HG03060 (cell line): ENCODE data around the gene TMEM140.
"Not testable (repeated sequence)": the region's sequence is repeated elsewhere in the genome, so short reads cannot be mapped to it uniquely, and the experiment has no call there.

Experiments used
- ATAC-seq: cut with Tn5 transposase; IDR thresholded peaks from one replicate; pipeline ENCODE4 v1.9.1; 2021; ENCODE audit warnings: low read depth, moderate number of reproducible peaks; ENCODE audit not compliant: unreplicated experiment

TMEM140 gene

GRCh38 chr7:135147899-135148721 lies at the start of gene TMEM140:
TSS of gene TMEM140 (plus strand) at chr7:135148072. CDS start at chr7:135164442, 16,370 bp downstream.
- peak; percentile 39 for ATAC-seq

GRCh38 chr7:135098391-135098790 lies 49.5 kb upstream of the TMEM140 start:
- ATAC-seq: no peak

- ATAC-seq: no peak
These were observed 47.0 kb upstream of the TMEM140 start for GRCh38 chr7:135100856-135101255.

GRCh38 chr7:135102372-135102771 lies 45.5 kb upstream of the TMEM140 start:
- ATAC-seq: peak; percentile 84

- ATAC-seq: no peak
These were observed 38.3 kb upstream of the TMEM140 start for GRCh38 chr7:135109562-135109961.

- ATAC-seq: no peak
These were observed 37.9 kb upstream of the TMEM140 start for GRCh38 chr7:135109976-135110375.

GRCh38 chr7:135111379-135111778 lies 36.5 kb upstream of the TMEM140 start:
- no peak for ATAC-seq

GRCh38 chr7:135114622-135115021 lies 33.2 kb upstream of the TMEM140 start:
- ATAC-seq: no peak

- ATAC-seq: no peak
These were observed 30.8 kb upstream of the TMEM140 start for GRCh38 chr7:135117096-135117495.

- ATAC-seq: no peak
These were observed 26.0 kb upstream of the TMEM140 start for GRCh38 chr7:135121868-135122267.

- not testable (repeated sequence) for ATAC-seq
These were observed 23.2 kb upstream of the TMEM140 start for GRCh38 chr7:135124631-135125030.

GRCh38 chr7:135128931-135129330 lies 18.9 kb upstream of the TMEM140 start:
- ATAC-seq: no peak

- ATAC-seq: no peak
These were observed 18.3 kb upstream of the TMEM140 start for GRCh38 chr7:135129579-135129978.

GRCh38 chr7:135143885-135144668 lies 3.8 kb upstream of the TMEM140 start:
- no peak for ATAC-seq

GRCh38 chr7:135147341-135147898 lies 452 bp upstream of the TMEM140 start:
- ATAC-seq: no peak

GRCh38 chr7:135150072-135150782 lies 2.4 kb downstream of the TMEM140 start:
- ATAC-seq: no peak

GRCh38 chr7:135151132-135151531 lies 3.3 kb downstream of the TMEM140 start:
- ATAC-seq: no peak

- no peak for ATAC-seq
These were observed 3.7 kb downstream of the TMEM140 start for GRCh38 chr7:135151533-135151932.

GRCh38 chr7:135152442-135152841 lies 4.6 kb downstream of the TMEM140 start:
- no peak for ATAC-seq

- ATAC-seq: no peak
These were observed 6.9 kb downstream of the TMEM140 start for GRCh38 chr7:135154734-135155133.

- no peak for ATAC-seq
These were observed 8.4 kb downstream of the TMEM140 start for GRCh38 chr7:135156290-135156689.
